PC-3 (cell line): ENCODE results near the gene CDHR5.

Experiments
- EZH2 ChIP-seq: fragments of 300-600 bp; sonication (generic); IDR thresholded peaks from one replicate; pipeline ENCODE4 v1.6.1; 2017; ENCODE audit warnings: antibody characterized with exemption, mild to moderate bottlenecking, low read length; ENCODE audit not compliant: unreplicated experiment
- TF ChIP-seq, protein P1 (sequence below): fragments of 300-600 bp; sonication (generic); conservative IDR thresholded peaks from 2 replicates; pipeline ENCODE4 v1.5.1; 2017; ENCODE audit warnings: antibody characterized with exemption, low read depth, mild to moderate bottlenecking, low read length

GRCh38 chr11:674406-674805 lies 49.7 kb upstream of the CDHR5 start:
- TF ChIP-seq, protein P1, sequence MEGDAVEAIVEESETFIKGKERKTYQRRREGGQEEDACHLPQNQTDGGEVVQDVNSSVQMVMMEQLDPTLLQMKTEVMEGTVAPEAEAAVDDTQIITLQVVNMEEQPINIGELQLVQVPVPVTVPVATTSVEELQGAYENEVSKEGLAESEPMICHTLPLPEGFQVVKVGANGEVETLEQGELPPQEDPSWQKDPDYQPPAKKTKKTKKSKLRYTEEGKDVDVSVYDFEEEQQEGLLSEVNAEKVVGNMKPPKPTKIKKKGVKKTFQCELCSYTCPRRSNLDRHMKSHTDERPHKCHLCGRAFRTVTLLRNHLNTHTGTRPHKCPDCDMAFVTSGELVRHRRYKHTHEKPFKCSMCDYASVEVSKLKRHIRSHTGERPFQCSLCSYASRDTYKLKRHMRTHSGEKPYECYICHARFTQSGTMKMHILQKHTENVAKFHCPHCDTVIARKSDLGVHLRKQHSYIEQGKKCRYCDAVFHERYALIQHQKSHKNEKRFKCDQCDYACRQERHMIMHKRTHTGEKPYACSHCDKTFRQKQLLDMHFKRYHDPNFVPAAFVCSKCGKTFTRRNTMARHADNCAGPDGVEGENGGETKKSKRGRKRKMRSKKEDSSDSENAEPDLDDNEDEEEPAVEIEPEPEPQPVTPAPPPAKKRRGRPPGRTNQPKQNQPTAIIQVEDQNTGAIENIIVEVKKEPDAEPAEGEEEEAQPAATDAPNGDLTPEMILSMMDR = no peak
- no peak for TF ChIP-seq EZH2
